WI38 (cell line): ENCODE measurements around the gene CAPZB.

Experiments used
- H3K4me3 ChIP-seq: 2 replicates; pipeline ENCODE4 v1.5.1; 2011; ENCODE audit warnings: low read depth, mild to moderate bottlenecking, control low read depth, low read length
- TF ChIP-seq, protein P1 (sequence below): IDR thresholded peaks from 2 replicates; pipeline ENCODE4 v1.5.1; 2012; ENCODE audit warnings: low read depth, mild to moderate bottlenecking, control low read depth, low read length

Gene CAPZB

DNA sequence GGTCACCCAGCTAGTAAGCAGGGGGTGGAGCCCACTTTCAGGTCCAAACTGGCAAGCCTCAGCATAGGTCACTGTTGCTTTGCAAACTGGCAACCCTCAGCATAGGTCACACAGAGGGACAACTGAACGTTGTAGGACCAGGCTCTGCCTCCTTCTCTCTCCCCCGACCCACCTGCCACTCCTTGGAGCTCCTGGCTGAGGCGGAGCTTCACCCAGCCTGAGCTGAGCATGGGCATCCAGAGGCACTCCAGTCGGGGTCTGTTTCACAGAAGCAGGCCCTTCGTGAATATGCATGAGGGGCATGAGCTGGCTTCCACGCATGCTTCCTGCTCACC lies 24.2 kb downstream of the CAPZB start:
- TF ChIP-seq, protein P1, sequence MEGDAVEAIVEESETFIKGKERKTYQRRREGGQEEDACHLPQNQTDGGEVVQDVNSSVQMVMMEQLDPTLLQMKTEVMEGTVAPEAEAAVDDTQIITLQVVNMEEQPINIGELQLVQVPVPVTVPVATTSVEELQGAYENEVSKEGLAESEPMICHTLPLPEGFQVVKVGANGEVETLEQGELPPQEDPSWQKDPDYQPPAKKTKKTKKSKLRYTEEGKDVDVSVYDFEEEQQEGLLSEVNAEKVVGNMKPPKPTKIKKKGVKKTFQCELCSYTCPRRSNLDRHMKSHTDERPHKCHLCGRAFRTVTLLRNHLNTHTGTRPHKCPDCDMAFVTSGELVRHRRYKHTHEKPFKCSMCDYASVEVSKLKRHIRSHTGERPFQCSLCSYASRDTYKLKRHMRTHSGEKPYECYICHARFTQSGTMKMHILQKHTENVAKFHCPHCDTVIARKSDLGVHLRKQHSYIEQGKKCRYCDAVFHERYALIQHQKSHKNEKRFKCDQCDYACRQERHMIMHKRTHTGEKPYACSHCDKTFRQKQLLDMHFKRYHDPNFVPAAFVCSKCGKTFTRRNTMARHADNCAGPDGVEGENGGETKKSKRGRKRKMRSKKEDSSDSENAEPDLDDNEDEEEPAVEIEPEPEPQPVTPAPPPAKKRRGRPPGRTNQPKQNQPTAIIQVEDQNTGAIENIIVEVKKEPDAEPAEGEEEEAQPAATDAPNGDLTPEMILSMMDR: no peak
- H3K4me3 ChIP-seq: no peak overlapping the region

- TF ChIP-seq, protein P1: no peak
- no peak overlapping the region for H3K4me3 ChIP-seq
These were observed 24.7 kb downstream of the CAPZB start for GRCh38 chr1:19460535-19461219.

- no peak overlapping the region for H3K4me3 ChIP-seq
- TF ChIP-seq, protein P1: no peak
These were observed 26.4 kb downstream of the CAPZB start for GRCh38 chr1:19458815-19459417.

DNA sequence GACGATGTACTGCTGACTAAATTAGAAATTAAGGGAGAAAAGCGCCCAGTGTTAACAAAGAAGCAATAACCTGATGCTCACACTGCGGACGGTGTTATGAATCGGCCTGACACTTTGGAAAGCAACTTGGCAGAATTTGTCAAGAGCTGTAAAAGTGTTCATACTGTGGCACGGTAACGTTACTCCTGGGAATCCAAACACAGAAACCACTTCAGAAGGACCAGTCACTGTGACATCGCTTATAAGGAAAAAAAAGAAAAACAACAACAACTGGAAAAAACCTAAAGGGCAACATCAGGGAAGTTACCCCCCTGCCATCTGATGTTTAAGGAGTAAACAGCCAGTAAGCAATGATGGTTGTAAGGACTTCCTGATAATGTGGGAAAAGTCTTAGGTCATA lies 27.7 kb downstream of the CAPZB start:
- H3K4me3 ChIP-seq: no peak overlapping the region
- TF ChIP-seq, protein P1: no peak

DNA sequence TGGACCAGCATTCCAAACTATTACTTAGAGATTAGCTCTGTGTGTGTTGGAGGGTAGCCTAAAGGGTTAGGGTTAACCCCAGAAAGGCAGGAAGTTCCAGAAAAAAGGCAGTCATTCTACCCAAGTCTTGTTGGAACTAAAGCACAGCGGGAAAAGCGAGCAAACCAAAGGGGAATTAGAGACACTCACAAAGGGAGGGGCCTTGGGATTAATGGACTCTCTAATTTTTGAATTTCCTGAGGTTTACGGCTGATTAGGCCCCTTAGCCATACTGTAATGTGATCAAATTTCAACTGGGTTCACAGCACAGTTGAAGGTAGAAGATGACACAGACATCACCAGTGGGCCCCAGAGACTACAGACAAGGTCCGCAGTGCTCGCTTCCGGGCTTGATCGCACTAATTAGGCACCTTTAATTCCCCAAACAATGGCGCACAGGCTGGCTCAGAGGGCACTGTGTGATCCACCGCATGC lies 28.3 kb downstream of the CAPZB start:
- TF ChIP-seq, protein P1: no peak
- H3K4me3 ChIP-seq: no peak overlapping the region

DNA sequence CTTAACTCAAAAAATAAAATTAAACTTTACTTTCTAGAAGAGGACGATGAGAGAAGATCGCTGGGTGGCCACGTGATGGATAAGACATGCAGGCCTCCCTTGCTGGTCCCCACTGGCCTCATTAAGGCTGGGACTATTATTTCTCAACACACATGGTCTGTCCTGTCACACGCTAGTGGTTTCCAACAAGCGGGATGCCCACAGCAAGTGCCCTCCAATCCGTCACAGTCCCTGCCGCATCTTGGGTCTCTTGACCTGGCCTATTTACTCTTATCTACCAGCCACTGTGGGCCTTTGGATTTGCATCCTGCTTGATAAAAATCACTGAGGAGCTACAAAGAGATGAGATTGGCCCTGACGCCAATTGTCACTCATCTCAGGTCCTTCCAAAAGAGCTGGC lies 30.0 kb downstream of the CAPZB start:
- no peak overlapping the region for H3K4me3 ChIP-seq
- TF ChIP-seq, protein P1: no peak

- no peak overlapping the region for H3K4me3 ChIP-seq
These were observed 30.8 kb downstream of the CAPZB start for GRCh38 chr1:19454265-19455146.

More at GRCh38 chr1:19454265-19455146, 30.8 kb downstream of the CAPZB start:
- TF ChIP-seq, protein P1: no peak
